HPDE6-E6E7 (cell line): ENCODE results near the gene BAHD1.

Source experiments
- DNase-seq: peaks from one replicate; pipeline ENCODE4 v3.0.0; 2011; ENCODE audit warnings: missing footprints; ENCODE audit errors: extremely low spot score

The BAHD1 gene

GRCh38 chr15:40467261-40467615 lies 26.5 kb downstream of the BAHD1 start:
- no peak for DNase-seq

GRCh38 chr15:40468898-40469331 lies 28.2 kb downstream of the BAHD1 start:
- no peak for DNase-seq

GRCh38 chr15:40469776-40470390 lies 29.1 kb downstream of the BAHD1 start:
- DNase-seq = no peak

- DNase-seq = no peak
Observed at GRCh38 chr15:40470423-40471104, 29.8 kb downstream of the BAHD1 start, which contains the start of gene CHST14. Gene CHST14 (plus strand): TSS chr15:40470984. CDS start chr15:40471214, 230 bp downstream.

GRCh38 chr15:40471105-40471807 lies 30.5 kb downstream of the BAHD1 start:
- no peak for DNase-seq

GRCh38 chr15:40471808-40472150 lies 31.0 kb downstream of the BAHD1 start:
- DNase-seq = no peak

- DNase-seq = no peak
Observed at GRCh38 chr15:40472171-40472727, 31.5 kb downstream of the BAHD1 start.

GRCh38 chr15:40474581-40474980 lies 33.8 kb downstream of the BAHD1 start:
- DNase-seq = no peak

- no peak for DNase-seq
Observed at GRCh38 chr15:40477642-40478327, 37.0 kb downstream of the BAHD1 start.

GRCh38 chr15:40479024-40479423 lies 38.3 kb downstream of the BAHD1 start:
- no peak for DNase-seq

GRCh38 chr15:40481341-40482074 lies 40.8 kb downstream of the BAHD1 start:
- no peak for DNase-seq

- no peak for DNase-seq
Observed at GRCh38 chr15:40483919-40484318, 43.2 kb downstream of the BAHD1 start.

GRCh38 chr15:40486066-40486770 lies 45.5 kb downstream of the BAHD1 start:
- no peak for DNase-seq

- DNase-seq = no peak
Observed at GRCh38 chr15:40487816-40488682, 47.3 kb downstream of the BAHD1 start.

- DNase-seq = no peak
Observed at GRCh38 chr15:40489274-40490175, 48.8 kb downstream of the BAHD1 start.

- no peak for DNase-seq
Observed at GRCh38 chr15:40493089-40493840, 52.5 kb downstream of the BAHD1 start.

- DNase-seq = no peak
Observed at GRCh38 chr15:40495516-40495915, 54.8 kb downstream of the BAHD1 start.

GRCh38 chr15:40498418-40498817 lies 57.7 kb downstream of the BAHD1 start:
- no peak for DNase-seq
